GM10847 (cell line): Measurements from ENCODE around the gene SMAD6.

Source experiments
- POLR2A ChIP-seq: IDR thresholded peaks from 2 replicates; pipeline ENCODE4 v1.6.1; 2011; ENCODE audit not compliant: insufficient read length; ENCODE audit errors: extremely low read depth

SMAD6 gene

GRCh38 chr15:66777054-66777453, 75.0 kb downstream of the SMAD6 start:
- TF ChIP-seq POLR2A, result no peak

- TF ChIP-seq POLR2A, result no peak
These were observed 75.7 kb downstream of the SMAD6 start for GRCh38 chr15:66777596-66778313.

GRCh38 chr15:66778314-66778665, 76.3 kb downstream of the SMAD6 start:
- TF ChIP-seq POLR2A, result no peak

GRCh38 chr15:66778716-66779115, 76.7 kb downstream of the SMAD6 start:
- TF ChIP-seq POLR2A, result no peak

- no peak for TF ChIP-seq POLR2A
These were observed 77.4 kb downstream of the SMAD6 start for GRCh38 chr15:66779331-66780009.

- TF ChIP-seq POLR2A, result no peak
These were observed 78.3 kb downstream of the SMAD6 start for GRCh38 chr15:66780172-66780972.

- TF ChIP-seq POLR2A, result no peak
These were observed 79.1 kb downstream of the SMAD6 start for GRCh38 chr15:66780973-66781718.

GRCh38 chr15:66782785-66783184, 80.7 kb downstream of the SMAD6 start:
- no peak for TF ChIP-seq POLR2A

- TF ChIP-seq POLR2A, result no peak
These were observed 81.3 kb downstream of the SMAD6 start for GRCh38 chr15:66783314-66783713.

GRCh38 chr15:66783725-66784124, 81.7 kb downstream of the SMAD6 start:
- no peak for TF ChIP-seq POLR2A

- no peak for TF ChIP-seq POLR2A
These were observed 82.1 kb downstream of the SMAD6 start for GRCh38 chr15:66784174-66784573.

- TF ChIP-seq POLR2A, result no peak
These were observed 83.6 kb downstream of the SMAD6 start for GRCh38 chr15:66785637-66786036.

GRCh38 chr15:66786222-66786621, 84.2 kb downstream of the SMAD6 start:
- no peak for TF ChIP-seq POLR2A

- no peak for TF ChIP-seq POLR2A
These were observed 84.9 kb downstream of the SMAD6 start for GRCh38 chr15:66786708-66787488.

GRCh38 chr15:66787489-66787871, 85.4 kb downstream of the SMAD6 start:
- TF ChIP-seq POLR2A, result no peak

- TF ChIP-seq POLR2A, result no peak
These were observed 86.0 kb downstream of the SMAD6 start for GRCh38 chr15:66788024-66788423.
